HT-29 (cell line): Measurements from ENCODE around the gene TNFRSF6B. TPM values are rescaled to one million over a fixed set of nuclear protein-coding genes. Genes with fewer than 3 reads are reported as not detected.

Source experiments
- DNase-seq: peaks from one replicate; pipeline ENCODE4 v3.0.0-alpha.2; 2015; ENCODE audit warnings: low spot score
- total RNA-seq: library from RNA; depleted of rRNA; stranded (reverse); fragments of >200 nt; shearing (Covaris generic); gene quantifications from 2 replicates; pipeline ENCODE4 v1.2.3, GENCODE V29; 2014

Gene TNFRSF6B
- total RNA-seq, 1 experiment from 2014 or later, result 4.1 TPM

DNA sequence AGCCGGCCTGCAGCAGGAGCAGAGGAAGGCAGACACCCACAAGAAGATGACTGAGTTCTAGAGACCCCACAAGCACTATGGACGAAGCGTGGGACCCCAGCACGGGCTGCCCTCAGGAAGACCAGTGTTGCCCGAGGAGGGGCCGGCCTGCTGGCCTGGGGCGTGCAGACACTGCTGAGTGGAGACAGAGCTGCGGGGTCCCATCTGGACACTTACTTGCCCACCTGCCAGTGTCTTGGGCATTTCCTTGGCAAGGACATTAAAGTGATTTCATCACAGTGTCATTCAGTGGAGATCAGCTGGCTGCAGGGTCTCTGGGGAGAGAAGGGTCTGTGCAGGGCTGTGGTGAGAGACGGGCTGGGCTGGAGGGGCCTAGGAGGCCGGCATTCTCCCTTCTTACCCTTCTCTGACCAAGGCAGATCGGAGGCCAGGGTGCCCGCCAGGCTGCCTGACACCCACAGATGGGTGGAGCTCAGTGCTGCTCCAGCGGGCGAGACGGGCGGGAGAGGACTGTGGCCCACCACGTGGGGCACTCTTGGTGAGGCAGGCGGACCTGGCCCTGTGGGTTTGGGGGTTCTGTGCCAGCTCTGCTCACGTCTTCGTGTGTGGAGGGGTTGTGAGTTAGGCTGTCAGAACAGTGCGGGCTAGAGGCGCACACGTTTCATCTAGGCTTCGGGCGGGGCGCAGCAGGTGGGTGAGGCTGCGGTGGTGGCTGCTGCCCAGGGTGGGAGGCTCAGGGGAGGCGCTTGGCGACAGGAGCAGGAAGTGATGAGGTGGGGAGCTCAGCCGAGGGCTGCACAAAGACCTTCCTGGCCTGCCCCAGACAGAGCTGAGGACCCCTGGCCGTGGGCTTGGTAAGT lies 39.6 kb downstream of the TNFRSF6B start, which contains the start of gene LIME1:
Gene LIME1, plus strand, starts transcription at position 806 of the 860 bp plus-strand sequence. CDS start 886 bp downstream, outside the sequence.
- peak; percentile 91 for DNase-seq

DNA sequence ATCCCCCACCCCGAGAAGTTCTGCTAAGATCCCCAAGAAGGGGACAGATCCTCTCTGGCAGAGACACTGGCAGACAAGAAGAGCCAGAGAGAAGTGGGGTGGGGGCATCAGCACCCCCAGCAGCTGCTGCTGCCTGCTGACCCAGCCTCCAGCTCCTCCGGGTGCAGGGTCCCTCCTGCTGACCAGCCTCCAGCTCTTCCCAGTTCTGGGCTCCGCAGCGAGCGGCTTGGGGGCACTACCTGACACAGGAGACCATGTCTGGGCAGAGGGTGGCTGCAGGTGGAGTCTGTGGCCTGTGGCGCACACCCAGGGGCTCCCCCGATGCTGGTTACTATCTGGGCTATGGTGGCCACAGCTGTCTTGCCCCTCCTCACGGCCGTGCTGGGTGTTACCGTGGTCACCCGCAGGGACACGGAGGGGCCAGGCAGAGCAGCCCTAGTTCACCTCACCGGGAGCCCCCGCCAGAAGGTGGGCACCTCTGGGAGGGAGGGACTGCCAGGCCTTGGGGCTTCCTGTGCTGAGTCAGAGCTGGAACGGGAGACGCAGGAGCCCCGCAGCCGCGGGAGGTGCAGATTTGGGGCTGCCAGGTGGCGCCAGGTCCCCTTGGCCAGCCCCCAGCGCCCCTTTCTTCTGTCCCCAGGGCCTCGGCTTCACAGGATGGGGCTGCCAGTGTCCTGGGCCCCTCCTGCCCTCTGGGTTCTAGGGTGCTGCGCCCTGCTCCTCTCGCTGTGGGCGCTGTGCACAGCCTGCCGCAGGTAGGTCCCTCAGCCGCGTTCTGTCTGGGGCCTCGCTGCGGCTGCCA lies 40.6 kb downstream of the TNFRSF6B start:
- DNase-seq, result peak; percentile 77

DNA sequence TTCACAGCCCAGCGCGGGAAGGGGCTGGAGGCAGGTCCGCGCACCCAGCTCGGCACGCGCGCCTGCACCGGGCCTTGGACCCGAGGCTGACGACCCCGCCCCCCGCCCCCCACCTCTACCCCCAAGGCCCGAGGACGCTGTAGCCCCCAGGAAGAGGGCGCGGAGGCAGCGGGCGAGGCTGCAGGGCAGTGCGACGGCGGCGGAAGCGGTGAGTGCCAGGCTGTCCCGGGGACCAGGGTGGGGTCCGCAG lies 41.2 kb downstream of the TNFRSF6B start:
- no peak for DNase-seq

DNA sequence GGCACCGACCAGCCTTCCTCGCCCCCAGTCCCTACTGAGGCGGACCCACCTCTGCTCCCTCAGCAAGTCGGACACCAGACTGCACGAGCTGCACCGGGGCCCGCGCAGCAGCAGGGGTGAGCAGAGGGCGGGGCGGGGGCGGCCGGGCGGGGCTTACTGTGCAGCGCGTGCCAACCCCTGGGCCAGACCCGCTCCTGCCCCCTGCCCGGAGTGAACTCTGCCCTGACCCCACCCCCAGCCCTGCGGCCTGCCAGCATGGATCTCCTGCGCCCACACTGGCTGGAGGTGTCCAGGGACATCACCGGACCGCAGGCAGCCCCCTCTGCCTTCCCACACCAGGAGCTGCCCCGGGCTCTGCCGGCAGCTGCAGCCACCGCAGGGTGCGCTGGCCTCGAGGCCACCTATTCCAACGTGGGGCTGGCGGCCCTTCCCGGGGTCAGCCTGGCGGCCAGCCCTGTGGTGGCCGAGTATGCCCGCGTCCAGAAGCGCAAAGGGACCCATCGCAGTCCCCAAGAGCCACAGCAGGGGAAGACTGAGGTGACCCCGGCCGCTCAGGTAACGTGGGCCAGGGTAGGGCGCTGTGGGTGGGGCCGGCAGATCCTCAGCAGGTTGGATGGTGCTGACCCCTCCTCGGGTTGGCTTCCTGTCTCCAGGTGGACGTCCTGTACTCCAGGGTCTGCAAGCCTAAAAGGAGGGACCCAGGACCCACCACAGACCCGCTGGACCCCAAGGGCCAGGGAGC lies 41.7 kb downstream of the TNFRSF6B start:
- peak; percentile 54 for DNase-seq

DNA sequence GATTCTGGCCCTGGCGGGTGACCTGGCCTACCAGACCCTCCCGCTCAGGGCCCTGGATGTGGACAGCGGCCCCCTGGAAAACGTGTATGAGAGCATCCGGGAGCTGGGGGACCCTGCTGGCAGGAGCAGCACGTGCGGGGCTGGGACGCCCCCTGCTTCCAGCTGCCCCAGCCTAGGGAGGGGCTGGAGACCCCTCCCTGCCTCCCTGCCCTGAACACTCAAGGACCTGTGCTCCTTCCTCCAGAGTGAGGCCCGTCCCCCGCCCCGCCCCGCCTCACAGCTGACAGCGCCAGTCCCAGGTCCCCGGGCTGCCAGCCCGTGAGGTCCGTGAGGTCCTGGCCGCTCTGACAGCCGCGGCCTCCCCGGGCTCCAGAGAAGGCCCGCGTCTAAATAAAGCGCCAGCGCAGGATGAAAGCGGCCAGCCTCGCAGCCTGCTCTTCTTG lies 42.3 kb downstream of the TNFRSF6B start:
- DNase-seq, result peak; percentile 82

DNA sequence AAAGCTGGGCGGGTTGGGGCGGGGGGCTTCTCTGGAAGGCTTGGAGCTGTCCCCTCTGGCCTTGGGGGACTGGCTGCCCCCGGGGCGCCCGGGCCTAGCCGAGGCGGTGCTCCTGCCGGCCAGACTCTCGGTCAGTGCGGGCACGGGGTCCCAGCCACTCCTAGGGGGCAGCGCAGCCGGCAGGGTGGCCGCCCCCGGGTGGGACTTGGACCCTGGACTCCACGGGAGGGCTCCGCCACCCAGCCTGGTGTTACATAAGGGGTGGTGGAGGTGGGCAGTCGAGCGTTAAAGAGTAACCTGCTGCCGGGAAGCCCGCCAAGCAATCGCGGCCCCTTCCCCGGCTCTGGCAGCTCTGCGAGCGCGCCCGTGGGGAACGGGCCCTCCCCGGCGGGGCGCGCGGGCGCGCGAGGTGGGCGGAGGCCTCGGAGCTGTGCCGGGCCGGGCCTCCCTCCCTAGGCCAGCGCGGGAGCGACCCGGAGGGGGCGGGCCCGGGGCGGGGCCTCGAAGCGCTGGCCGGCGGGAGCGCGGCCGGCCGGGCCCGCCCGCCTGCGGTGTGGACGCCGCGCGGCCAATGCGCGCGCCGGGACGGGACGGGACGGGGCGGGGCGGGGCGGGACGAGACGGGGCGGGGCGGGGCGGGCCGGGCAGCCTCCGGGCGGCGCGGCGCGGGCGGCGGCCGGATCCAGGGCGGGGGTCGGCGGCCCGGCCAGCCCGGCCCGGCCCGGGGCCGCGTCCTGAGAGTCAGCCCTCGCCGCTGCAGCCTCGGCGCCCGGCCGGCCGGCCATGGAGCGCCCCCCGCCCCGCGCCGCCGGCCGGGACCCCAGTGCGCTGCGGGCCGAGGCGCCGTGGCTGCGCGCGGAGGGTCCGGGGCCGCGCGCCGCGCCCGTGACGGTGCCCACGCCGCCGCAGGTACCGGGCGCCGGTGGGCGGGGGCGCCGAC lies 42.9 kb downstream of the TNFRSF6B start, which contains the start of gene SLC2A4RG:
Gene SLC2A4RG, plus strand, starts transcription at position 647 of the 940 bp plus-strand sequence. Its CDS starts 137 bp downstream, at position 784.
- DNase-seq, result peak; percentile 89

DNA sequence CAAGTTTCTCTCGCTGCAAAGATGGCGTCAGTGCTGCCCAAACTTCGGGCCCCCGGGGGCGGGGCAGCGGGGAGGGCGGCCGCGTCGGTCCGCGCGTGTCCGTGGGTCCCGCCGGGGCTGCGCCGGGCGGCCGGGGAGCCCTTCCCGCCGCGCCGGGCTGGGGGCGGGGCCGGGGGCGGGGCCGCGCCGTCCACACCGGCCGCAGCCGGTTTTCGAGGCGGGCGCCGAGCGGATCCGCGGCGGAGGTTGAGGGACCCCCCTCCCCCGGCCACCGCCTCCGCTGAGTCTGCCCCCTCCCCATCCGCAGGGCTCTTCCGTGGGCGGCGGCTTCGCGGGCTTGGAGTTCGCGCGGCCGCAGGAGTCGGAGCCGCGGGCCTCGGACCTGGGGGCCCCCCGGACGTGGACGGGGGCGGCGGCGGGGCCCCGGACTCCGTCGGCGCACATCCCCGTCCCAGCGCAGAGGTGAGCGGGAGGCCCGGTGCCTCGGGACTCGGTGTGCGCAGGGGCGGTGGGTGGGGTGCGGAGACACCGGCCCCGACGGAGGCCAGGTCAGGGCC lies 43.7 kb downstream of the TNFRSF6B start:
- DNase-seq, result peak; percentile 50

DNA sequence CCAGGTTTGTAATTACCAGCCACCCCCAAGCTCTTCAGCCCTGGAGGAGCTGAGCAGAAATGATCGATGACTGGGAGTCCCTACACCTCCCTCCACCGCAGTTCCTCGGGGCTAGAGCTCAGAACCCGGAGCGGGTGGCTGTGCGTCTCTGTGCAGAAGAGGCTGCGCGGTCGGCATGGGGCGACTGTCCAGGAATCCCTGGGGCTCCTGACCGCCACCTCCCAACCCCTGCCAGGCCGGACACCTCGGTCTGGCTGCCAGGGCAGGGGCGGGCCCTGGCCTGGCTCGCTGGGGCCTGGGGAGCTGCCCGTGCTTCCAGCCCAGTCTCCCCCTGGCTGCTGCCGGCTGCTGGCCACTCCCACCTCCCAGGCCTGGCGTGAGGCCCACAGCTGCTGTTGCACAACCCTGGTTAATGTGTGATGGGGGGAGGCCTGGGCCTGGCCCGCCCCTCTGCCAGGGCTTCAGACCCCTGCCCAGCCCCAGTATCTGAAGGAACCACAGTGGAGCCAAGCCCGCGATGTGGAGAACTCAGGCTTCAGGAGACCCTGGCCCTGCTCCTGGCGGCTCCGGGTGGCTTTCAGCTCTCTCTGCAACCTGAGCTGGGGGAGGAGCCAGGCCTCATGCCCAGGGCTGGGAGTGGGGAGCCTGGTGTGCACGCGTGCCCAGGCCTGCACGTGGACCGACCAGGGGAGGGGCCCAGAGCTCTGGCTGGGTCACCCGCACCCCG lies 44.3 kb downstream of the TNFRSF6B start:
- DNase-seq, result peak; percentile 98

DNA sequence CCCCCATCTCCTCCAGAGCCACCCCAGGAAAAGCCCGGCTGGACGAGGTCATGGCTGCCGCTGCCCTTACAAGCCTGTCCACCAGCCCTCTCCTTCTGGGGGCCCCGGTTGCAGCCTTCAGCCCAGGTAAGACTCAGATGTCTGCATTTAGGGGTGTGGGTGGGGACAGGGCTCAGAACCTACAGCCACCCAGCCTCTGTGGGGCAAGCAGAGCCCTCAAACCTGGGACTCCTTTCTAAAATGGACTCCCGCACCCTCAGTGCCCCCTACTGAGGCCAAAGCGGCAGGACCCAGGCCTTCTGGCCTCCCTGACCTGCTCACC lies 44.9 kb downstream of the TNFRSF6B start:
- DNase-seq, result no peak

DNA sequence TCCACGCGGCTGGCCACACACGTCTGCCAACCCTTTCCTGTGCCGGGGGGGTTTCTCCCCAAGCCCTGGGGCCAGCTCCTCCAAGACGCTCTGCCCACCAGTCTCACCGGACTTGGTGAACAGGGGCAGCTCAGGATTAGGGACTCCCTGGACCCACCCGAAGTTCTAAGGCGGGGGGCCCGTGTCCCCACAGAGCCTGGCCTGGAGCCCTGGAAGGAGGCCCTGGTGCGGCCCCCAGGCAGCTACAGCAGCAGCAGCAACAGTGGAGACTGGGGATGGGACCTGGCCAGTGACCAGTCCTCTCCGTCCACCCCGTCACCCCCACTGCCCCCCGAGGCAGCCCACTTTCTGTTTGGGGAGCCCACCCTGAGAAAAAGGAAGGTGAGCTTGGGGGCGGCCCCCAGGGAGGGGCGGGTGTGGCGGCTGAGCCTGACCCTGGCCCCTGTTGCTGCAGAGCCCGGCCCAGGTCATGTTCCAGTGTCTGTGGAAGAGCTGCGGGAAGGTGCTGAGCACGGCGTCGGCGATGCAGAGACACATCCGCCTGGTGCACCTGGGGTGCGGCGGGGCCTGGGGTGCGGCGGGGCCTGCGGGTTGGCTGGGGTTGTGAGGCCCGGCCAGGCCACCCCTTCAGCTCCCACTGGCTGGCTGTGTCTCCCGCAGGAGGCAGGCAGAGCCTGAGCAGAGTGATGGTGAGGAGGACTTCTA lies 45.4 kb downstream of the TNFRSF6B start:
- DNase-seq, result no peak

DNA sequence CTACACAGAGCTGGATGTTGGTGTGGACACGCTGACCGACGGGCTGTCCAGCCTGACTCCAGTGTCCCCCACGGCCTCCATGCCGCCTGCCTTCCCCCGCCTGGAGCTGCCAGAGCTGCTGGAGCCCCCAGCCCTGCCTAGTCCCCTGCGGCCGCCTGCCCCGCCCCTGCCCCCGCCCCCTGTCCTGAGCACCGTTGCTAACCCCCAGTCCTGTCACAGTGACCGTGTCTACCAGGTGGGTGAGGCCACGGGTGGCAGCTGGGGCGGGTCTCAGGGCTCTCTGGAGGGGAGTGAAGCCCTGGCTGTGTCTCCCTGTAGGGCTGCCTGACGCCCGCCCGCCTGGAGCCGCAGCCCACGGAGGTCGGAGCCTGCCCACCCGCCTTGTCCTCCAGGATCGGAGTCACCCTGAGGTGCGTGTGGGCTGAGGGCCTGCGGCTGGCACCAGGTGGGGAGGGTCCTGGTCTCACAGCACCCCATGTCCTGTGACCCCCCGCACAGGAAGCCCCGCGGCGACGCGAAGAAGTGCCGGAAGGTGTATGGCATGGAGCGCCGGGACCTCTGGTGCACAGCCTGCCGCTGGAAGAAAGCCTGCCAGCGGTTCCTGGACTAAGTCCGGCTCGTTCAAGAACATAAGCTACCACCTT lies 46.1 kb downstream of the TNFRSF6B start:
- no peak for DNase-seq

DNA sequence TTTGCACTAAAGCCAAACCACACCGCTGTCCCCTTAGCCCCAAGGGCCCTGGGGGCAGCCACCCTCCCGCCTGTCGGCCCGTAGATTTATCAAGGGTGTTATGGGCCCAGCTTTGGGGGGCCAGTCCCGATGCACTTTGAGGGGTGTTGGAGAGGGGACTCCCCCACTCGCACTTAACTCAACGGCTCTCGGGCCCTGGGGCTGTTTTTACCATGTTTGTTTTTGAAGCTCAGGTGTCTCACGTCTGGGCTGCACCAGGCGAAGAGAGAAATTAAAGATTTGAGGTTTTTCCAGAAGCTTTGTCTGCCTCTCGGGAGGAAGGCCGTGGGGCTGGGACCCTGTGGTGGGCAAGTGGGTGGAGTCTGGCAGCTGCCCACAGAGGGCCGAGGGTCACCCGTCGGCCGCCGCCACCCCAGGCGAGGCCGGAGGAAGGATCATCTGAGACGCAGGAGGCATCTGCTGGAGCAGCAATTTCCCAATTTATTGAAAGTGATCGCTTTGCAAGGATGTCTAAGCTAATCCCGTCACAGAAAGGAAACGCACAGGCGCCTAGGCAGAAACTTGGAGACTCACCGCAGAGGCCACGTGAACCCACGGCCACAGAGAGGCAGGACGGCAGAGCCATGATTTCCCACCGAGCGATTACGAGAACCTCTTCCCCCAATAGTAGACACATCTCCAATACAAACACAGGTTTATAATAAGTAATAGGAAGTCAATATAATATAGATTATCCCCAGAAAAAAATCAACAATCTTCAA lies 46.9 kb downstream of the TNFRSF6B start:
- DNase-seq, result no peak

DNA sequence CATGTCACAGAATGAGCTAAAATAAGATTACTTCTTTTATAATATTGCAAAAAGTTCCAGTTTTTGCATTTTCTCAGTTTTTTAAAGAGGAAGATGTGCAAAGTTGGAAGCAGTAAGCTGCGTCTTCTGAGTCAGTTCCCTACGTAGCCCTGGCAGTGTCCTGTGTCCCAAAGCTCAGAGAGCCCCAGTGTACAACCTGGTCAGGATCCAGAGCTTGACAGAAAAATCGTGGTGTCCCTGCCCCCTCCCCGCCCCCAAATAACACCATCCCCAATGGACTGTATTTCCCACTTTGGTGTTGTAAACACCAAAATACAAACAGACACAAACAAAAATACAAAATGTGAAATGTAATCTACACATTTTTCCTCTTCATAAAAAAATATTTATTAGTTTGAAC lies 47.7 kb downstream of the TNFRSF6B start:
- no peak for DNase-seq

DNA sequence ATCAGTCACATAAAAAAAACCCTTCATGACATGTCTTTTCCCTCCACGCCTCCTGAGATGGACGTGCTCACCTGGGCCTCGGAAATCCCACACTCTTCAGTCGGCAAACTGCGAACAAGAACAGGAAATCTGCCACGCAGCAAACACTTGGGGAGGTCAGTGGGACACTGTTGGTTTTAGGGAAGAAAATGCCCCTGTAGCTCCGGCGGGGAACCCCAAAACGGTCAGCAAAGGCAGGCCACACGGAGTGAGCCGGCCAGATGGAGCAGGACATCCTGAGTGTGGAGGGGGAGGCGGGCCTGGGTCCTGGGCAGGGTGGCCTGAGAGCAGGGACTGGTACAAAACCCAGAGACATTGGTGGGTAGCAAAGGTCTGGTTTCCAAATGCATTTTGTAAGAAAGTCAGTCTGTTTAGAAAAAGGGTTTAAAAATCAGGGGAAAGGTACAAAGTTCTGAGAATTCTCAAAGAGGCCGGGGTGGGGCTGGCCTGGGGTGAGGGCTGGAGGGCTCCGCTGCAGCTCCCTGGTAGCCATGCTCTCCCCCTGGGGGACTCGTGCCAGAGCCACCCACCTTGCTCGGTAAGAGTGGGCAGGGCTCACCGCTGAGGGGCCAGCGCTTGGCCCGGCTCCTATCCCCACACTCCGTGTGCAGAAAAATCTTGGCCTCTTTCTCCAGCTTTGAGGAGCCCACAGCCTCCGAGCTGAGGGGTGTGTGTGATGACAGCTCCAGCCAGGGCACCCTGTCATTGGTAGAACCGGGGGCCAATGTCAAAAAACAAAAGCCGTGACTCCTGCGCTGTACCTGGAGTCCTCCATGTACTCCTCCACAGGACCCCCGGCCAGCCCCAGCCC lies 48.3 kb downstream of the TNFRSF6B start:
- no peak for DNase-seq

DNA sequence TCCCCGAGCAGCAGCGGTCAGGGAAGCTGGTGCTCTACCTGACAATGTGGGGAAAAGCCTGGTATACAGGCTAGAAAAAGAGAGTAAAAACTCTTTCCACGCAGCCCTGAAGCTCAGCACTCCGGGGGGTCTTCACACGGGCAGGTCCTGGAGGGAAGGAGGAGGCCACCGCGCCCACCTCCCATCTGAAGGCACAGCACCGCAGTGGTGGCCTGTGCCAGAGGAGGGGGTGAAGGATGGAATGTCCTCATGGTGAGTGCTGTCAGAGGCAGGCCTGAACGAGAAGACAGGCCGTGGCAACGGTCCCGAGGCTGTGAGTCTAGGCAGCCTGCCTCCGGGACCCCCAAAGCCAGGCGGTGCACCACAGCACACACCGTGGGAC lies 49.0 kb downstream of the TNFRSF6B start:
- DNase-seq, result no peak

DNA sequence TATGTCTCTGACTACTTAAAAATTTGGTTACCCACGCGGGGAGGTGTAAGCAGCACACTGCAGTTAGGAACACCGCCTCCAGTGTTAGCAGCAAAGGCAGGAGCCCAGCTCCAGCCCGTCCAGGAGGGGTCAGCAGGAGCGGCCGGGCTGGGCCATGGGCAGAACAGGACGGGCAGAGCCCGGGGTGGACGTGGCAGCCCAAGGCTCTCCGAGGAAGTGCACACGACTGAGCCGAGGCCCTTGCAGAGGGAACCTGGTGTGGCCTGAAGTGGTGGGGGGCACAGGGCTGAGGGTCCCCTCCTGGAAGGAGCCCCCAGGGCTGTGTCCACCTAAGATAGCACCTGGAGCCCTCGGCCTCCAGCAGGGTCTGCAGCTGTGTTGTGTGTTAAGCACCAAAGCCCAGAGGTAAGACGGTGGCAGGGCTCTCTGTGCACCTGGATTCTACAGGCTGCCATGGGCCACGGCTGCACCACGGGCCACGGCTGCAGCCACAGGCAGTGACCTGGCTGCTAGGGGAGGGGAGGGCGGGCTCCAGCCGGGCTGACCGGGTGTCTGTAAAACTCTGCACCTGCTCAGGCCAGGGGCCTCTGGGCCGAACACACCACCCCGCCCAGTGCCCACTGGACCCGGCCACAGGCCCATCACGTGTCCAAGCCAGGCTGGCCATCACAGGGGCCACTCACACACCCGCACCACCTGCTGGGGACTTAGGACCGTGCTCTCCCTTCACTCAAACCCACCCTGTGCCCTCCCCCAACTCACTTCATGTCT lies 49.7 kb downstream of the TNFRSF6B start:
- no peak for DNase-seq
